ENCODE data around the gene ZRANB1.

ZRANB1 gene

DNA sequence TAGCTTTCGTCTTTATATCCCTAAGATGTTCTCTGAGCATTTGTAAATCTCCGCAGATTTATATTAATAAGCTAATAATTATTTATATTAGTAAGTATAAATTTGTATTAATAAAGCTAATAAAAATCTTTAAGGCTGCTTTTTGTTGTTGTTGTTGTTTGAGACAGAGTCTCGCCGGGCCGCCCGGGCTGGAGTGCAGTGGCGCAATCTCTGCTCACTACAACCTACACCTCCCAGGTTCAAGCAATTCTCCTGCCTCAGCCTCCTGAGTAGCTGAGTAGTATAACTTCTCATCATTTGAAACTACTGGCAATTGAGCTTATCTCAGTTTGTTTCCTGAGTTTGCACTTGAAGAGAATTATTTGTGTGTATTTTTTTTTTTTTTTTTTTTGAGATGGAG lies 5.1 kb upstream of the ZRANB1 start:
- H3K27ac Mint-ChIP-seq = no peak overlapping the region
- intact Hi-C loops (cut with micrococcal nuclease) = loop anchor here (10.0 kb wide), 1 partner anchor 48 kb away; no protein-coding TSS in a partner anchor
- peaks cover 4% of the 10 kb centered on the region for H3K9me3 Mint-ChIP-seq
- H3K36me3 Mint-ChIP-seq (ENCODE audit: low read depth) = peaks cover 15% of the 10 kb centered on the region
- H3K27me3 Mint-ChIP-seq = no peaks in the 10 kb centered on the region
- peaks cover 20% of the 10 kb centered on the region for H3K4me1 Mint-ChIP-seq (ENCODE audit: low read depth)
- H3K4me3 Mint-ChIP-seq = no peak overlapping the region

DNA sequence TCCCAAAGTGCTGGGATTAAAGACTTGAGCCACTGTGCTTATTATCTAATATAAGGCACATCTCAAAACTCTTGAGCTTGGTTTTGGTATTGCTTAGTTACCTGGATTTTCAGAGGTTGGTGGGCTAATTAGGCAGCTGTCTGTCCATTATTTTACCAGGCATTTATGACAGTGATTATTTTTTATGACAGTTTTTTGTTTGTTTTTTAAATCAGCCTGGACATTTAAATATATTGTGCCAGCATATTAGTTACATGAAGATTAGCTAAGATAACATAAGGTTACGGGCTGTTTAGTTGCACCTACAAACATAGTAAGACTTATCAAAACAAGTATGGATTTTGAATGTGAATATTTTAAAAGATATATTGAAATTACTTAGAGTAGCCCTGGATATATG lies 2.6 kb upstream of the ZRANB1 start:
- peaks cover 42% of the 10 kb centered on the region for H3K4me1 Mint-ChIP-seq (ENCODE audit: low read depth)
- H3K4me3 Mint-ChIP-seq = no peak overlapping the region
- no peaks in the 10 kb centered on the region for H3K9me3 Mint-ChIP-seq
- H3K36me3 Mint-ChIP-seq (ENCODE audit: low read depth) = peaks cover 7% of the 10 kb centered on the region
- intact Hi-C loops (cut with micrococcal nuclease) = loop anchor here (10.0 kb wide), 1 partner anchor 46 kb away; no protein-coding TSS in a partner anchor
- H3K27ac Mint-ChIP-seq = no peak overlapping the region
- H3K27me3 Mint-ChIP-seq = no peaks in the 10 kb centered on the region

DNA sequence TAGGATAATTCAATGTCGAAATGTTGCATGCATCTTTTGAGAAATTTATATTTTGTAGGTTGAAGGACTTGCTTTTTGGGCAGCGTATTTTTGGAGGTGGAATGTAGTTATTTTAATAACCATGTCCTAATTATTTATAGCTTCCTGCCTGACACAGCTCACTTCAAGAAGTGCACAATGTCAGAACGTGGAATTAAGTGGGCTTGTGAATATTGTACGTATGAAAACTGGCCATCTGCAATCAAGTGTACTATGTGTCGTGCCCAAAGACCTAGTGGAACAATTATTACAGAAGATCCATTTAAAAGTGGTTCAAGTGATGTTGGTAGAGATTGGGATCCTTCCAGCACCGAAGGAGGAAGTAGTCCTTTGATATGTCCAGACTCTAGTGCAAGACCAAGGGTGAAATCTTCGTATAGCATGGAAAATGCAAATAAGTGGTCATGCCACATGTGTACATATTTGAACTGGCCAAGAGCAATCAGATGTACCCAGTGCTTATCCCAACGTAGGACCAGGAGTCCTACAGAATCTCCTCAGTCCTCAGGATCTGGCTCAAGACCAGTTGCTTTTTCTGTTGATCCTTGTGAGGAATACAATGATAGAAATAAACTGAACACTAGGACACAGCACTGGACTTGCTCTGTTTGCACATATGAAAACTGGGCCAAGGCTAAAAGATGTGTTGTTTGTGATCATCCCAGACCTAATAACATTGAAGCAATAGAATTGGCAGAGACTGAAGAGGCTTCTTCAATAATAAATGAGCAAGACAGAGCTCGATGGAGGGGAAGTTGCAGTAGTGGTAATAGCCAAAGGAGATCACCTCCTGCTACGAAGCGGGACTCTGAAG lies 620 bp downstream of the ZRANB1 start:
- H3K4me1 Mint-ChIP-seq (ENCODE audit: low read depth) = peaks cover 26% of the 10 kb centered on the region

DNA sequence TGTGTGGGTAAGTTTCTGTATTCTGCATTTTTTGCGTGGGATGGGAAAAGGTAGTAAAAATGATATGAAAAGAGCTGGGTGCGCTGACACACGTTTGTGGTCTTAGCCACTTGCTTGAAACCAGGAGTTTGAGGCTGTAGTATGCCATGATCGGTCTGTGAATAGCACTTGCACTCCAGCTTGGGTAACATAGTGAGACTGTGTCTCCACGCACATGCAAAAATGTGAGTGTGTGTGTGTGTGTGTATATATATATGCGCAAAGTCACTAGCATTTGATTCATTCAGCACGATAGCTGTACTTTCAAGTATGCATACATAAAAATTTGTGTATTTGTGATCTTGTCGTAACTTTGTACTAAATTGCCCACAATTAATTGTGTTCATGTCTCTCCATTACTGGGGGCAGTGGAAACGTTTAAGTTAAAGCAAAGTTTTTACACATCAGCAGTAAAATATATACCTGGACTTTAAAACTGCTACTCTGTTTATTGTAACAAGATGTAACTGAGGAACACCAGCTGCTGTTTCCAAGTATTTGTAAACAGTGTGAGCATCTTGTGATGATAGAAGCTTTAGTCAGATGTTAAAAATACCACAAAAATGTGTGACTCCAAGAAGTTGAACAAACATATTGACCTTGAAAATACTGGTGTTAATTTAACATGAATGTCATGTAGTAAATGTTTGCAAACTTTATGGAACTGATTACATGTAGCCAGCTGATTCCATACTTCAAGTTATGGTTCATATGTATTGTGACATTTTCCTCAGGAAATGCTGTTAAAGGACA lies 1.6 kb downstream of the ZRANB1 start:
- peaks cover 29% of the 10 kb centered on the region for H3K36me3 Mint-ChIP-seq (ENCODE audit: low read depth)
- intact Hi-C loops (cut with micrococcal nuclease) = no loop called here
- H3K4me1 Mint-ChIP-seq (ENCODE audit: low read depth) = peaks cover 30% of the 10 kb centered on the region
- no peaks in the 10 kb centered on the region for H3K9me3 Mint-ChIP-seq
- peak overlapping the region; percentile 10 for H3K4me3 Mint-ChIP-seq
- peak overlapping the region; percentile 48 for H3K27ac Mint-ChIP-seq
- no peaks in the 10 kb centered on the region for H3K27me3 Mint-ChIP-seq

More for the DNA sequence above, 620 bp downstream of the ZRANB1 start:
- peaks cover 19% of the 10 kb centered on the region for H3K36me3 Mint-ChIP-seq (ENCODE audit: low read depth)
- no peaks in the 10 kb centered on the region for H3K27me3 Mint-ChIP-seq
- intact Hi-C loops (cut with micrococcal nuclease) = no loop called here
- peak overlapping the region; percentile 48 for H3K27ac Mint-ChIP-seq
- no peaks in the 10 kb centered on the region for H3K9me3 Mint-ChIP-seq
- H3K4me3 Mint-ChIP-seq = peak overlapping the region; percentile 10

DNA sequence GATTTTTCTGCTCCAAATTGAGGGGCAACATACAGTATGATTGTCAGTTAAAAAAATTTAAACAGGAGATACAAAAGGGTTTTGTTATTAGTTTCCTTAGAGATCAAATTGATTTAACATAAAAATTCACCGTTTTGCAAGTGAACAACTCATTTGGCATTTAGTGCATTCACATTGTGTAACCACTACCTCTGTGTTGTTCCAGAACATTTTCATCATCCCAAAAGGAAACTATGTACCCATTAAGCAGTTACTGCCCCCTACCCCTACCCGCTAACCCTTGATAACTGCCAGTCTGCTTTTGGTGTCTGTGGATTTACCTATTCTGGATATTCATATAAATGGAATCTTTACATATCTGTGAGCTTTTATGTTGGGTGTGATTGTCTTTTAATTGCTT lies 3.1 kb downstream of the ZRANB1 start:
- Mint-ChIP-seq H3K4me3 (no peak overlapping the region), H3K4me1 (ENCODE audit: low read depth) (peaks cover 30% of the 10 kb centered on the region), H3K36me3 (ENCODE audit: low read depth) (peaks cover 42% of the 10 kb centered on the region), H3K9me3 (no peaks in the 10 kb centered on the region), H3K27ac (no peak overlapping the region), H3K27me3 (no peaks in the 10 kb centered on the region)
- intact Hi-C loops (cut with micrococcal nuclease) = no loop called here

DNA sequence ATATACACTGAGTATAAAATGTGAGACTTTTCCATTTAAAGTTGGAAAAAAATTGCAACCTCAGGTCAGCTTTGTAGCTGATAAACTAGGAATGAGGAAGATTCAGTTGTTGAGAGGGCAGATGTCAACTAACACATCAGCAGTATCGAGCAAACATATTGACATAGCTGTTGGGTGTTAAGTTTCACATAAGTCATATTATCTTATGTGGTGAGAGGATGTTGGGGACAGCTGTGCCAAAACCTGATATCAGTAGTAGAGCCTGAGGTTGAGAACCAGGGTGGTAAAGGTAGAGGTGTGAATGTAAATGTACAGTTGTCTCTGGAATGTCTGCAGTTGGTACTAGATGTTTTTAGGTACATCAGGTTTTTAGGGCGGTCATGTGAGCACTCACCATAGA lies 5.0 kb downstream of the ZRANB1 start:
- intact Hi-C loops (cut with micrococcal nuclease) = no loop called here
- Mint-ChIP-seq H3K36me3 (ENCODE audit: low read depth) (peaks cover 42% of the 10 kb centered on the region), H3K27me3 (no peaks in the 10 kb centered on the region), H3K27ac (no peak overlapping the region), H3K9me3 (no peaks in the 10 kb centered on the region), H3K4me3 (no peak overlapping the region), H3K4me1 (ENCODE audit: low read depth) (peaks cover 26% of the 10 kb centered on the region)

DNA sequence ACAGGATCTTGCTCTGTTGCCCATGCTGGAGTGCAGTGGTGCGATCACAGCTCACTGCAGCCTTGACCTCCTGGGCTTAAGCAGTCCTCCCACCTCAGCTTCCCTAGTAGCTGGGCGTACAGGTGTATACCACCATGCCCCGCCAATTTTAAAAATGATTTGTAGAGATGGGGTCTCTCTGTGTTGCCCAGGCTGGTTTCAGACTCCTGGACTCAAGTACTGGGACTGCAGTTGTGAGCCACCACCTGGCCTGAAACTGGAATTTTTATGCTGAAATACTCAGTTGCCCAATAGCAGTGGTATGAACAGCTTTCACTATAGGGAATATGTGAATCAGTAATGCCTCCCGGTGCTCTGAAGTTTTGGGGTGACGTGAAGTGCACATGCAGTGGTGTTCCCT lies 7.6 kb downstream of the ZRANB1 start:
- H3K36me3 Mint-ChIP-seq (ENCODE audit: low read depth) = peaks cover 46% of the 10 kb centered on the region
- no peak overlapping the region for H3K4me3 Mint-ChIP-seq
- H3K4me1 Mint-ChIP-seq (ENCODE audit: low read depth) = peaks cover 15% of the 10 kb centered on the region
- no peak overlapping the region for H3K27ac Mint-ChIP-seq
- no peaks in the 10 kb centered on the region for H3K27me3 Mint-ChIP-seq
- no peaks in the 10 kb centered on the region for H3K9me3 Mint-ChIP-seq
- intact Hi-C loops (cut with micrococcal nuclease) = no loop called here

DNA sequence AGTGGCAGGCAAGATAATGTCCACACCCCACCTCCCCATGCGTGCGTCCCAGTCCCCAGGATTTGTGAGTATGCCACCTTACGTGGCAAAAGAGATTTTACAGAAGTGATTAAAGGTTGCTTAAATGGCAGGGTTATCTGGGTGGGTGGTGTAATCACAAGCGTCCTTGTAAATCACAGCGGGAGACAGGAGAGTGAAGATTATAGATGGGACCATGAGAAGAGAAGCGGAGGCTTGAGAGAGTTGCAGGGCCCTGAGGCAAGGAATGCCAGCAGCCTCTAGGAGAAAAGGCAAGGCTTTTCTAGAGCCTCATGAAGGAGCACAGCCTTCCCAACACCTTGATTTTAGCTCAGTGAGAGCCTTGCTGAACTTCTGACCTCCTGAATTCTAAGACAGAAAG lies 10.2 kb downstream of the ZRANB1 start:
- no peaks in the 10 kb centered on the region for H3K9me3 Mint-ChIP-seq
- peaks cover 21% of the 10 kb centered on the region for H3K4me1 Mint-ChIP-seq (ENCODE audit: low read depth)
- peaks cover 35% of the 10 kb centered on the region for H3K36me3 Mint-ChIP-seq (ENCODE audit: low read depth)
- H3K27me3 Mint-ChIP-seq = no peaks in the 10 kb centered on the region
- H3K4me3 Mint-ChIP-seq = no peak overlapping the region
- intact Hi-C loops (cut with micrococcal nuclease) = no loop called here
- H3K27ac Mint-ChIP-seq = no peak overlapping the region

DNA sequence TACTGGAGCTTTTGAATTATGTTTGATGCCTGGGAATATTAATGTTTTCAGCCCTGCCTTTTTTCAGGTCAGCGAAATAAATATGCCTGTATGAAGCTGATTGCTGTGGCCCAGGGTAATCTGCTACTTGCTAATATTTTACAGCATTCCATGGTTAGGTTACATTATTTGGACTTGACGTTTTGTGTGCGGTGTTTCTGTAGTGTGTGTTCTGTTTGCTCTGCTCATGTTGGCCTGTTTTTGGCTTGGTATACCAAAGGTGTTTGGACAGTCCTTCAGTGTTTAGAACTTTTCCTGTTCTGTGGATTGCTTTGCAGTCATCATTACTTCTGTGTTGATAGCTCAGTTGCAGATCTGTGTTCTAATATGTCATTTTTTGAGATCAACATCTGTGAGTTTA lies 11.5 kb downstream of the ZRANB1 start:
- no peak overlapping the region for H3K27ac Mint-ChIP-seq
- no peaks in the 10 kb centered on the region for H3K27me3 Mint-ChIP-seq
- no peak overlapping the region for H3K4me3 Mint-ChIP-seq
- H3K4me1 Mint-ChIP-seq (ENCODE audit: low read depth) = peaks cover 28% of the 10 kb centered on the region
- no peaks in the 10 kb centered on the region for H3K9me3 Mint-ChIP-seq
- intact Hi-C loops (cut with micrococcal nuclease) = no loop called here
- H3K36me3 Mint-ChIP-seq (ENCODE audit: low read depth) = peaks cover 24% of the 10 kb centered on the region

DNA sequence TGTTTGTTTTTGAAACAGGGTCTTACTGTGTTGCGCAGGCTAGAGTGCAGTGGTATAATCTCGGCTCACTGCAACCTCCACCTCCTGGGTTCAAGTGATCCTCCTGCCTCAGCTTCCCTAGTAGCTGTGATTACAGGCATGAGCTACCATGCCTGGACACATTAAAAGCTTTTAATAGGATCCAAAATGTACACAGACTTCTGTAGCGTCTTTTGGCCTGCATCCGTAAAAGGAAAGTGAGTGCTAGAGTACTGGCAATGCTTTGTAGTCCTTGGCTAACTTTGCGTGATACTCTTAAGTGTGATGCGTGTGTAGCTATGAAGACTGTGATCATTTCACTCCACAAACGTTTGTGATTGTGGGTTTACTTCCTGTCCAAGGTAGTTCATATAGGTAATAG lies 13.3 kb downstream of the ZRANB1 start:
- Mint-ChIP-seq H3K36me3 (ENCODE audit: low read depth) (peaks cover 17% of the 10 kb centered on the region), H3K27ac (no peak overlapping the region), H3K27me3 (no peaks in the 10 kb centered on the region), H3K9me3 (no peaks in the 10 kb centered on the region), H3K4me1 (ENCODE audit: low read depth) (peaks cover 40% of the 10 kb centered on the region), H3K4me3 (no peak overlapping the region)
- intact Hi-C loops (cut with micrococcal nuclease) = no loop called here

DNA sequence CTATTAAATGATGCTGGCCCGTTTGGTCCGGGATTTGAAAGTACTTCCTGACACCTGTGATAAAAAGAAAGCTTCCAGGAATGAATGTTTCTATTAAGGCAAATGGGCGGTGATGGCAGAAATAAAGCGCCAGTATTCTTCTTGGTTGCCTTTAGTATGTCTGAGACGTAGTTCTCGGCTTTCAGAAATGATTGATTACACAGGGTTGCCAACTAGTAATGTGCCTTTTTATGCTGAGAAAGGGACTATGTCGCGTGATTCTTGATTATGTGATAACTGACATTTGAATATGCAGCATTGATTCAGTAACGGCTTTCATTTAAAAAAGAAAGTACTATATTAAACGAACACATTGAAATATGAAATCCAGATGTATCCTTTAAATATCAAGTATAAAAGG lies 13.9 kb downstream of the ZRANB1 start:
- intact Hi-C loops (cut with micrococcal nuclease) = no loop called here
- Mint-ChIP-seq H3K9me3 (no peaks in the 10 kb centered on the region), H3K27ac (no peak overlapping the region), H3K36me3 (ENCODE audit: low read depth) (peaks cover 17% of the 10 kb centered on the region), H3K4me3 (no peak overlapping the region), H3K27me3 (no peaks in the 10 kb centered on the region), H3K4me1 (ENCODE audit: low read depth) (peaks cover 40% of the 10 kb centered on the region)

DNA sequence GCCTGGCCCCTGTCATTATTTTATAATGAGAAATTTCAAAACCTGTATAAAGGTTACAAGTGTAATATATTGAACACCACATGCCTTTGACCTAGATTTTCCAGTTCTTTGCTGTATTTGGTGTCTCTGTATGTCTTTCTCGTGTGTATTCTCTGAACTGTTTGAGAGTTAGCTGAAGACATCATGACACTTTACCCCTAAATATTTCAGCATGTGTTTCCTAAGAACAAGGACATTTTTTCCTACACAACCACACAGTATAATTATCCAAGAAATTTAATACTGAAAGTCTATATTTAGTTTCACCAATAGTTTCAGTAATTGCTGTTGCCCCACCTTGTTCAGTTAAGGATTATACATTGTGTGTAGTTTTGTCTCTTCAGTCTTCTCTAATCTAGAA lies 14.8 kb downstream of the ZRANB1 start:
- H3K9me3 Mint-ChIP-seq = no peaks in the 10 kb centered on the region
- peaks cover 17% of the 10 kb centered on the region for H3K36me3 Mint-ChIP-seq (ENCODE audit: low read depth)
- H3K4me1 Mint-ChIP-seq (ENCODE audit: low read depth) = peaks cover 40% of the 10 kb centered on the region
- intact Hi-C loops (cut with micrococcal nuclease) = no loop called here
- no peak overlapping the region for H3K4me3 Mint-ChIP-seq
- no peaks in the 10 kb centered on the region for H3K27me3 Mint-ChIP-seq
- H3K27ac Mint-ChIP-seq = no peak overlapping the region

DNA sequence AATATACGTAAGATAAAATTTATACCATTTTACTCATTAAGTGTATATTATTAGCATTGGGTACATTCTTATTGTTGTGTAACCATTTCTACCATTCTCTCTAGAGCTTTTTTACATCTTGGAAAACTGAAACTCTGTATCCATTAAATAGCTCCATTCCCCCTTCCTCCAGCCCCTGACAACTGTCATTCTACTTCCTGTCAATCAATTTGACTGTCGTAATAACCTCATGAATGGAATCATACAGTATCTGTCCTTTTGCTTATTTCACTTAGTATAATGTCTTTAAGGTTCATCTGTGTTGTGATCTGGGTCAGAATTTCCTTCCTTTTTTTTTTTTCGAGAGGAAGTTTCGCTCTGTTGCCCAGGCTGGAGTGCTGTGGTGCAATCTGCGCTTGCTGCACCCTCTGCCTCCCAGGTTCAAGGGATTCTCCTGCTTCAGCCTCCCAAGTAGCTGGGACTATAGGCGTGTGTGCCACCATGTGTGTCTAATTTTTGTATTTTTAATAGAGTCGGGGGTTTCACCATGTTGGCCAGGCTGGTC lies 15.6 kb downstream of the ZRANB1 start:
- Mint-ChIP-seq H3K27ac (no peak overlapping the region), H3K4me3 (no peak overlapping the region), H3K36me3 (ENCODE audit: low read depth) (peaks cover 17% of the 10 kb centered on the region), H3K4me1 (ENCODE audit: low read depth) (peaks cover 40% of the 10 kb centered on the region), H3K27me3 (no peaks in the 10 kb centered on the region), H3K9me3 (no peaks in the 10 kb centered on the region)
- intact Hi-C loops (cut with micrococcal nuclease) = no loop called here

DNA sequence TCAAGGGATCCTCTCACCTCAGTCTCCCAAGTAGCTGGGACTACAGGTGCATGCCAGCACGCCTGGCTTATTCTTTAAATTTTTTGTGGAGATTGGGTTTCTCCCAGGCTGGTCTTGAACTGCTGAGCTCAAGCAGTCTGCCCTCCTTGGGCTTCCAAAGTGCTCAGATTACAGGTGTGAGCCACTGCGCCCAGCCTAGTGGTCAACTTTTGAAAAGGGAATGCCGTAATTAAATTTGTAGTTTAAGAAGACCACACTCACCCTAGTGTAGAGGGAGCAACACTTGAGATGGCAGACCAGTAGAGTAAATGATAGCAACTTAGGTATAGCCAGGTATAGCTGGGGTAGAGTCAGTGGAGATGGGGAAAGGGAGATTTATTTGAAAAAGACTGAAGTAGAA lies 17.6 kb downstream of the ZRANB1 start:
- no peaks in the 10 kb centered on the region for H3K27me3 Mint-ChIP-seq
- peaks cover 36% of the 10 kb centered on the region for H3K4me1 Mint-ChIP-seq (ENCODE audit: low read depth)
- no peak overlapping the region for H3K27ac Mint-ChIP-seq
- H3K4me3 Mint-ChIP-seq = no peak overlapping the region
- intact Hi-C loops (cut with micrococcal nuclease) = no loop called here
- peaks cover 15% of the 10 kb centered on the region for H3K36me3 Mint-ChIP-seq (ENCODE audit: low read depth)
- H3K9me3 Mint-ChIP-seq = no peaks in the 10 kb centered on the region
